ENCODE results near the gene ZBTB39.

GRCh38 chr12:57049890-57050289 is 43.5 kb upstream of the ZBTB39 start, which contains the start of gene MYO1A:
- no peak for TF ChIP-seq EZH2 (IDR thresholded peaks at IDR 0.05; ENCODE audit: low read depth)
- TF ChIP-seq, protein P1, sequence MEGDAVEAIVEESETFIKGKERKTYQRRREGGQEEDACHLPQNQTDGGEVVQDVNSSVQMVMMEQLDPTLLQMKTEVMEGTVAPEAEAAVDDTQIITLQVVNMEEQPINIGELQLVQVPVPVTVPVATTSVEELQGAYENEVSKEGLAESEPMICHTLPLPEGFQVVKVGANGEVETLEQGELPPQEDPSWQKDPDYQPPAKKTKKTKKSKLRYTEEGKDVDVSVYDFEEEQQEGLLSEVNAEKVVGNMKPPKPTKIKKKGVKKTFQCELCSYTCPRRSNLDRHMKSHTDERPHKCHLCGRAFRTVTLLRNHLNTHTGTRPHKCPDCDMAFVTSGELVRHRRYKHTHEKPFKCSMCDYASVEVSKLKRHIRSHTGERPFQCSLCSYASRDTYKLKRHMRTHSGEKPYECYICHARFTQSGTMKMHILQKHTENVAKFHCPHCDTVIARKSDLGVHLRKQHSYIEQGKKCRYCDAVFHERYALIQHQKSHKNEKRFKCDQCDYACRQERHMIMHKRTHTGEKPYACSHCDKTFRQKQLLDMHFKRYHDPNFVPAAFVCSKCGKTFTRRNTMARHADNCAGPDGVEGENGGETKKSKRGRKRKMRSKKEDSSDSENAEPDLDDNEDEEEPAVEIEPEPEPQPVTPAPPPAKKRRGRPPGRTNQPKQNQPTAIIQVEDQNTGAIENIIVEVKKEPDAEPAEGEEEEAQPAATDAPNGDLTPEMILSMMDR (conservative IDR thresholded peaks at IDR 0.05): no peak
